Kidney epithelial cell (primary cell): Measurements from ENCODE around the gene SOX2. TPM values are rescaled to one million over a fixed set of nuclear protein-coding genes. Genes with fewer than 3 reads are reported as not detected.

Experiments used
- DNase-seq: peaks from one replicate; pipeline ENCODE4 v3.0.0-alpha.2; 2010; ENCODE audit warnings: low read depth
- H3K27me3 ChIP-seq: 2 replicates; pipeline ENCODE4 v1.6.0; 2011; ENCODE audit warnings: low read length; ENCODE audit not compliant: control insufficient read depth, insufficient read depth
- H3K36me3 ChIP-seq: 2 replicates; pipeline ENCODE4 v1.5.1; 2011; ENCODE audit warnings: low read length; ENCODE audit not compliant: control insufficient read depth, insufficient read depth
- H3K4me3 ChIP-seq: 2 replicates; pipeline ENCODE4 v1.5.1; 2011; ENCODE audit warnings: low read depth, mild to moderate bottlenecking, control low read depth, low read length
- CTCF ChIP-seq: IDR thresholded peaks from 2 replicates; pipeline ENCODE4 v1.5.1; 2011; ENCODE audit warnings: mild to moderate bottlenecking, moderate library complexity, low read length, control low read depth, inconsistent platforms; ENCODE audit not compliant: insufficient read depth, poor library complexity, severe bottlenecking
- total RNA-seq: library from RNA; depleted of rRNA; stranded (reverse); fragments of >200 nt; gene quantifications from 2 replicates; pipeline ENCODE4 v1.2.3, GENCODE V29; 2015

The SOX2 gene
- total RNA-seq, 1 donor from 2014 or later: not detected

- TF ChIP-seq CTCF: no peak
- DNase-seq: no peak
- peaks cover 70% of the 10 kb centered on the region for H3K27me3 ChIP-seq
- no peak overlapping the region for H3K4me3 ChIP-seq
- H3K36me3 ChIP-seq: no peaks in the 10 kb centered on the region
Observed at GRCh38 chr3:181728470-181729340, 17.0 kb downstream of the SOX2 start.

GRCh38 chr3:181729341-181729869, 17.7 kb downstream of the SOX2 start:
- no peak for TF ChIP-seq CTCF
- H3K4me3 ChIP-seq: no peak overlapping the region
- no peak for DNase-seq

GRCh38 chr3:181730316-181730715, 18.6 kb downstream of the SOX2 start:
- peaks cover 53% of the 10 kb centered on the region for H3K27me3 ChIP-seq
- H3K36me3 ChIP-seq: no peaks in the 10 kb centered on the region
- no peak for TF ChIP-seq CTCF
- H3K4me3 ChIP-seq: no peak overlapping the region
- DNase-seq: no peak

More at GRCh38 chr3:181729341-181729869, 17.7 kb downstream of the SOX2 start:
- H3K27me3 ChIP-seq: peaks cover 62% of the 10 kb centered on the region
- no peaks in the 10 kb centered on the region for H3K36me3 ChIP-seq

- H3K4me3 ChIP-seq: no peak overlapping the region
- DNase-seq: no peak
- TF ChIP-seq CTCF: no peak
- H3K27me3 ChIP-seq: peaks cover 47% of the 10 kb centered on the region
- H3K36me3 ChIP-seq: no peaks in the 10 kb centered on the region
Observed at GRCh38 chr3:181730934-181731333, 19.2 kb downstream of the SOX2 start.

GRCh38 chr3:181735911-181736310, 24.2 kb downstream of the SOX2 start:
- no peak for TF ChIP-seq CTCF
- no peak overlapping the region for H3K4me3 ChIP-seq
- no peak for DNase-seq
- H3K27me3 ChIP-seq: peaks cover 1% of the 10 kb centered on the region
- no peaks in the 10 kb centered on the region for H3K36me3 ChIP-seq

- no peak for DNase-seq
- Histone ChIP-seq H3K4me3 (no peak overlapping the region), H3K27me3 (no peaks in the 10 kb centered on the region), H3K36me3 (no peaks in the 10 kb centered on the region)
- TF ChIP-seq CTCF: no peak
Observed at GRCh38 chr3:181738551-181738950, 26.8 kb downstream of the SOX2 start.
